ENCODE results near the gene AGK. TPM values are rescaled to one million over a fixed set of nuclear protein-coding genes. Genes with fewer than 3 reads are reported as not detected.

AGK gene
- total and polyA plus RNA-seq, 2 experiments from 2014 or later: 18.3 to 24.1 TPM

DNA sequence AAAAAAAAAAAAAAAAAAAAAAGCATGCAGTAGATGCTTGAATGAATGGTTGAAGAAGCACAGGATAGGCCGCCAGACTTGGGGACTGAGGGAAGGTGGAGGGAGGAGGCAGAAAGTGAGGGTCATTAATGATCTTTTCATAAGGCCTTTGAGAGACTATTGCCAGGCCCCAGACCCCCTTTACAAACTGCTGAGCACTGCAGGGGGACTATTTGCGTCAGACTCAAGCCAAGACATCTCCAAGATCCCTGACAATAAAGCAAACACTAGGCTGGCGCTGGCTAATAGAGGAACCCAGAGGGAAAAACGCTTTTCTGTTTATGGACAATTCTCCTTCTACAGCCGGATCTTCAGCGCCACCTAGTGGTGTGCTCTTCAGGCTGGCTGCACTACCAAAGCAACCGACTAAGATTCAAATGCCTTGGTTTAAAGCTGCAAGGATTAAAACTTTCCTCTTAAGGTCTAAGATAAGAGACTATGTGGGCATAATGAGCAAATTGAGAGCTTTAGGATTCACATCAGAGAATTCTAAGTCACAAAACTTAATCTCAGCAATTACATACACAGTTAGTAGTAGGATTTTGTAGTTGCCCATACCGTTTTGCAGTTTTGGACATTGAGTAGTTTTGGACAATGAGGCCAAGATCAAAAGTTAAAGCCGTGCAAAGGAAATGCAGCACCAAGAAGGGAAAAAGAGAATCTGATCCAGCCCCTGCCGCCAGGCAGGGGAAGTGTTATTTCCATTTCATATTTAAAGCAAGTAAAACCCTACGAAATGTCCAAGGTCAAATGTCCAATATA is 17.9 kb upstream of the AGK start:
- no peaks in the 10 kb centered on the region for H3K9me3 ChIP-seq (ENCODE audit: low read depth)
- peak; percentile 82 for DNase-seq
- in situ Hi-C loops (cut with MboI): loop anchor here (25.0 kb wide), 1 partner anchor 721 kb away; no protein-coding TSS in a partner anchor
- H3K27ac ChIP-seq: no peak overlapping the region
- no peaks in the 10 kb centered on the region for H3F3A ChIP-seq (ENCODE audit: insufficient read depth)
- H3K79me2 ChIP-seq (ENCODE audit: insufficient read depth): no peaks in the 10 kb centered on the region
- H3K9ac ChIP-seq: no peak overlapping the region
- no peaks in the 10 kb centered on the region for H3K4me1 ChIP-seq (ENCODE audit: insufficient read depth)
- no peaks in the 10 kb centered on the region for H3K36me3 ChIP-seq (ENCODE audit: low read depth)
- peak overlapping the region; percentile 56; the same call in 1 of the 2 replicates for H2AFZ ChIP-seq
- no peak overlapping the region for H3K4me3 ChIP-seq
- H4K20me1 ChIP-seq (ENCODE audit: insufficient read depth): no peaks in the 10 kb centered on the region
- TF ChIP-seq EZH2 (IDR thresholded peaks at IDR 0.05; ENCODE audit: insufficient read depth, poor library complexity, severe bottlenecking): no peak
- H3K27me3 ChIP-seq (replicated peaks; ENCODE audit: insufficient read depth): 0 out of 2 replicates have a peak, but pooled peaks cover 3% of the 10 kb centered on the region
- WGBS, 2 experiments (ENCODE audit: low coverage in 1 of 2, low lambda C conversion rate in 2 of 2, missing lambda C conversion rate in 2 of 2): 14 to 15% methylated on average over 11 of the region's 11 CpGs
- H3K4me2 ChIP-seq (ENCODE audit: unreplicated experiment): no peak overlapping the region
- H3K9me2 ChIP-seq (ENCODE audit: insufficient read depth): no peaks in the 10 kb centered on the region

DNA sequence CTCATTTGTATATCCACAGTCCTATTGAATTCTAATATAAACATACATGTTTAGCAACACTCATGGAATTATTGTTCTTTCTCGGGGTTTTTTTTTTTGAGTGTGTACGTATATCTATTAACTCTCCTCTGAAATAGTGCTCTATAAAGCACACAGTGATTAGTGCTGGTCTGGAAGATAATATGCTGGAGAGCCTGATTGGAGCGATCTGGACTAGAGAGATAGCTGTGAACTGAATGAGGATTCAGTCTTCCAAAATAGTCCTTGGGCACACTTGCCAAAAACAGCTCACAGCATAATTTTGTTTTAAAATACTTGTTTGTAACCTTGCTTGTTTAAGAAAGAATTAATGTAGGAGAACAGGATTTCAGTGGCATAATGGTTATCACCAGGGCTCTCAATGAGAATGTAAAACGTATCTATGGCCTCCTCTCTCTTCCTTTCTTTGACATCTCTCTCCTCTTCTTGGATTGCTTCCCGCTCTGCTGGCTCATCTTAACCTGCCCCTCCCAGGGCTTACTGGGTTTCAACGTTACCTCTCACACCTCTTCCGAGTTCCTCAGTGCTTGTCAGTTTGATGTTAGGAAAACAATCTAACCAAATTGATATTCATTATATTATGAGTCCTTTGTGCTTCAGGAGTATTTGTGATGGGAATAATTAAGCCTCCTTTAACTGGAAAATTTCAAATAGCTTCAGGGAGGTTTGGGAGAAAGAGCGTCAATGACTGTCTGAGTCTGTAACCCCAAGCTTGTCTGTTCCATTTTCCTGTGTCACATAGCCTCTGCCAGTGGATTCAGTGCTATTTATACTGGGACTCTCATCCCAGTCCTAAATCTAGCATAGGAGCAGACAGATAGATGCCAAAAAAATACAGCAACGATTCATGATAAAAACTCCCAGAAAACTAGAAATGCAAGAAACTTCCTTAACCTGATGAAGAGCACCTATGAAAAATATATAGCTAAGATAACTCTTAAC is 16.2 kb upstream of the AGK start:
- no peaks in the 10 kb centered on the region for H4K20me1 ChIP-seq (ENCODE audit: insufficient read depth)
- H3K27me3 ChIP-seq (replicated peaks; ENCODE audit: insufficient read depth): 0 out of 2 replicates have a peak, but pooled peaks cover 3% of the 10 kb centered on the region
- no peaks in the 10 kb centered on the region for H3K4me1 ChIP-seq (ENCODE audit: insufficient read depth)
- H3K79me2 ChIP-seq (ENCODE audit: insufficient read depth): no peaks in the 10 kb centered on the region
- no peak for DNase-seq
- TF ChIP-seq EZH2phosphoT487 (IDR thresholded peaks at IDR 0.05; ENCODE audit: insufficient read depth, low read depth) (no peak), EZH2 (IDR thresholded peaks at IDR 0.05; ENCODE audit: insufficient read depth, poor library complexity, severe bottlenecking) (no peak)
- no peak overlapping the region for H3K9ac ChIP-seq
- H2AFZ ChIP-seq: no peak overlapping the region
- no peak overlapping the region for H3K27ac ChIP-seq
- no peak overlapping the region for H3K4me3 ChIP-seq
- in situ Hi-C loops (cut with MboI): loop anchor here (25.0 kb wide), 1 partner anchor 723 kb away; no protein-coding TSS in a partner anchor
- no peaks in the 10 kb centered on the region for H3F3A ChIP-seq (ENCODE audit: insufficient read depth)
- 47% methylated on average over 9 of the region's 9 CpGs for WGBS, 2 experiments (ENCODE audit: low coverage in 1 of 2, low lambda C conversion rate in 2 of 2, missing lambda C conversion rate in 2 of 2)
- H3K4me2 ChIP-seq (ENCODE audit: unreplicated experiment): no peak overlapping the region
- no peaks in the 10 kb centered on the region for H3K36me3 ChIP-seq (ENCODE audit: low read depth)
- no peaks in the 10 kb centered on the region for H3K9me3 ChIP-seq (ENCODE audit: low read depth)
- H3K9me2 ChIP-seq (ENCODE audit: insufficient read depth): no peaks in the 10 kb centered on the region

DNA sequence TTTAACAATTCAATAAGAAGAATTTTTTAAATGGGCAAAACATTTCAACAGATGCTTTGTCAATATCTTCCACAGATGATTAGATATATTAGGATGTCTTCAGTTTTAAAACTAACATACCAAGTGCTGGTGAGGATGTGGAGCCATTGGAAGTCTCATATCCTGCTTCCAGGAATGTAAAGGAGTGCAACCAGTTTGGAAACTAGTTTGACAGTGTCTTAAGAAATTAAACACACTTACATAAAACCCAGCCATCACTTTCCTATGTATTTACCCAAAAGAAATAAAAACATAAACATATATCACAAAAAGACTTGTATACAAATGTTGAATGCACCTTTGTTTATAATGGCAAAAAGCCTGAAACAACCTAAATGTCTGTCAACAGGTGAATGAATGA is 13.3 kb upstream of the AGK start:
- Histone ChIP-seq H3K9me3 (ENCODE audit: low read depth) (no peaks in the 10 kb centered on the region), H3K27me3 (replicated peaks; ENCODE audit: insufficient read depth) (0 out of 2 replicates have a peak, but pooled peaks cover 3% of the 10 kb centered on the region), H3K4me1 (ENCODE audit: insufficient read depth) (no peaks in the 10 kb centered on the region), H3K9me2 (ENCODE audit: insufficient read depth) (no peaks in the 10 kb centered on the region), H4K20me1 (ENCODE audit: insufficient read depth) (no peaks in the 10 kb centered on the region), H3K36me3 (ENCODE audit: low read depth) (no peaks in the 10 kb centered on the region), H3K9ac (no peak overlapping the region), H3K4me2 (ENCODE audit: unreplicated experiment) (no peak overlapping the region), H3K4me3 (no peak overlapping the region), H3K79me2 (ENCODE audit: insufficient read depth) (no peaks in the 10 kb centered on the region), H3K27ac (no peak overlapping the region), H2AFZ (no peak overlapping the region), H3F3A (ENCODE audit: insufficient read depth) (no peaks in the 10 kb centered on the region)
- in situ Hi-C loops (cut with MboI): loop anchor here (25.0 kb wide), 1 partner anchor 726 kb away; no protein-coding TSS in a partner anchor
- DNase-seq: no peak
- TF ChIP-seq EZH2 (IDR thresholded peaks at IDR 0.05; ENCODE audit: insufficient read depth, poor library complexity, severe bottlenecking): no peak
- no peak for TF ChIP-seq EZH2phosphoT487 (IDR thresholded peaks at IDR 0.05; ENCODE audit: insufficient read depth, low read depth)

- in situ Hi-C loops (cut with MboI): loop anchor here (25.0 kb wide), 1 partner anchor 729 kb away; no protein-coding TSS in a partner anchor
- 23 to 32% methylated on average over 2 of the region's 2 CpGs for whole genome bisulfite sequencing, 2 experiments (ENCODE audit: low coverage in 1 of 2, low lambda C conversion rate in 2 of 2, missing lambda C conversion rate in 2 of 2)
These were observed 9.8 kb upstream of the AGK start for GRCh38 chr7:141541375-141541774.

More at GRCh38 chr7:141541375-141541774, 9.8 kb upstream of the AGK start:
- Histone ChIP-seq H2AFZ (no peak overlapping the region), H3F3A (ENCODE audit: insufficient read depth) (no peaks in the 10 kb centered on the region), H3K27me3 (replicated peaks; ENCODE audit: insufficient read depth) (0 out of 2 replicates have a peak, but pooled peaks cover 3% of the 10 kb centered on the region), H4K20me1 (ENCODE audit: insufficient read depth) (no peaks in the 10 kb centered on the region), H3K9ac (no peak overlapping the region), H3K79me2 (ENCODE audit: insufficient read depth) (no peaks in the 10 kb centered on the region), H3K9me3 (ENCODE audit: low read depth) (no peaks in the 10 kb centered on the region), H3K4me2 (ENCODE audit: unreplicated experiment) (no peak overlapping the region), H3K9me2 (ENCODE audit: insufficient read depth) (no peaks in the 10 kb centered on the region), H3K27ac (no peak overlapping the region), H3K4me3 (no peak overlapping the region), H3K4me1 (ENCODE audit: insufficient read depth) (no peaks in the 10 kb centered on the region), H3K36me3 (ENCODE audit: low read depth) (no peaks in the 10 kb centered on the region)
- no peak for TF ChIP-seq EZH2 (IDR thresholded peaks at IDR 0.05; ENCODE audit: insufficient read depth, poor library complexity, severe bottlenecking)
- DNase-seq: no peak
